Lung (tissue), 12 donors: ENCODE results near the gene ASCC3. TPM values are rescaled to one million over a fixed set of nuclear protein-coding genes. Genes with fewer than 3 reads are reported as not detected.

ENCODE experiments used
- ATAC-seq: fragments of 200-7000 bp; cut with Tn5 transposase; one replicate; pipeline ENCODE4 v1.9.1; 2020; ENCODE audit warnings: moderate number of reproducible peaks; ENCODE audit not compliant: insufficient read depth, low FRiP score
- DNase-seq, 3 donors: peaks; one replicate each; pipeline ENCODE4 v3.0.0-alpha.2; 2013 to 2017
- H3K27ac ChIP-seq, 2 donors: one replicate each; pipeline ENCODE4 v1.5.1; 2013; ENCODE audit warnings: mild to moderate bottlenecking in 2 of 2, moderate library complexity in 2 of 2, control low read depth in 1 of 2, inconsistent platforms in 1 of 2, low read depth in 1 of 2, low read length in 1 of 2
- H3K27me3 ChIP-seq, 3 donors: one replicate each; pipeline ENCODE4 v1.5.1; 2013; ENCODE audit warnings: low read length in 2 of 3; ENCODE audit not compliant: control insufficient read depth in 3 of 3, insufficient read depth in 3 of 3
- H3K36me3 ChIP-seq, 4 donors: one replicate each; pipeline ENCODE4 v1.5.1; 2013; ENCODE audit warnings: low read length in 4 of 4, mild to moderate bottlenecking in 1 of 4, moderate library complexity in 1 of 4; ENCODE audit not compliant: control insufficient read depth in 4 of 4, insufficient read depth in 4 of 4
- H3K4me1 ChIP-seq, 5 donors: one replicate each; pipeline ENCODE4 v1.5.1; 2013; ENCODE audit warnings: low read length in 5 of 5, mild to moderate bottlenecking in 2 of 5, moderate library complexity in 1 of 5; ENCODE audit not compliant: control insufficient read depth in 5 of 5, insufficient read depth in 5 of 5
- H3K4me3 ChIP-seq: one replicate; pipeline ENCODE4 v1.5.1; 2013; ENCODE audit warnings: mild to moderate bottlenecking, control low read depth, moderate library complexity
- H3K9ac ChIP-seq, 2 donors: one replicate each; pipeline ENCODE4 v1.5.1; 2013; ENCODE audit warnings: low read length in 2 of 2, control low read depth in 1 of 2; ENCODE audit not compliant: insufficient read depth in 1 of 2
- H3K9me3 ChIP-seq, 4 donors: one replicate each; pipeline ENCODE4 v1.5.1; 2013; ENCODE audit warnings: low read length in 3 of 4, mild to moderate bottlenecking in 1 of 4, moderate library complexity in 1 of 4; ENCODE audit not compliant: control insufficient read depth in 4 of 4, insufficient read depth in 3 of 4
- CTCF ChIP-seq: IDR thresholded peaks from 2 replicates; pipeline ENCODE4 v1.5.1; 2012; ENCODE audit warnings: mild to moderate bottlenecking; ENCODE audit errors: control extremely low read depth, extremely low read depth
- WGBS, 2 donors: extraction: QIAGEN DNeasy Blood & Tissue Kit; methylation state at CpG; one replicate each; pipeline ENCODE4 v1.1.7; 2013; 5-methylcytosine and 5-hydroxymethylcytosine counted together
- polyA plus RNA-seq, 2 donors: library from polyadenylated mRNA; stranded (reverse); fragments of 200-250 nt; gene quantifications; one replicate each; pipeline ENCODE4 v1.2.1, GENCODE V29; 2013
- total RNA-seq, 2 donors: library from RNA; depleted of rRNA in 1 of 2; stranded (reverse); fragments of >200 nt in 1 of 2; gene quantifications; one replicate each; pipeline ENCODE4 v1.2.1, GENCODE V29; 2014 to 2021
- donor health status: control.
- donor health status: control.
- donor health status: Bipolar disorder and iron deficiency.
- donor health status: healthy.
- donor health status: DM: yes; HTN: yes; CAD: no.

The ASCC3 gene
- total and polyA plus RNA-seq, 4 donors: 5.3 to 49.2 (median 22.0) TPM

- ATAC-seq: no peak
- peaks cover 0 to 32% (median 0%) of the 10 kb centered on the region in 4 donors for H3K9me3 ChIP-seq
- peaks cover 0 to 6% (median 3%) of the 10 kb centered on the region in 5 donors for H3K4me1 ChIP-seq
- no peak for TF ChIP-seq CTCF
- no peak overlapping the region for H3K9ac ChIP-seq
- no peaks in the 10 kb centered on the region for H3K36me3 ChIP-seq
- peak in 1 of 3 donors; percentile 48 for DNase-seq
- H3K27me3 ChIP-seq: peaks cover 8 to 98% (median 98%) of the 10 kb centered on the region in 3 donors
- no peak overlapping the region for H3K4me3 ChIP-seq
- no peak overlapping the region for H3K27ac ChIP-seq
Observed at GRCh38 chr6:100459592-100460184, 421.4 kb downstream of the ASCC3 start.

GRCh38 chr6:100458841-100459591 is 422.1 kb downstream of the ASCC3 start:
- Histone ChIP-seq H3K9me3 (peaks cover 0 to 32% (median 0%) of the 10 kb centered on the region in 4 donors), H3K4me3 (no peak overlapping the region), H3K27me3 (peaks cover 8 to 100% (median 100%) of the 10 kb centered on the region in 3 donors), H3K27ac (no peak overlapping the region), H3K9ac (no peak overlapping the region), H3K36me3 (no peaks in the 10 kb centered on the region), H3K4me1 (peaks cover 0 to 6% (median 3%) of the 10 kb centered on the region in 5 donors)
- DNase-seq: no peak
- TF ChIP-seq CTCF: no peak
- ATAC-seq: no peak
- WGBS, 2 donors: 15 to 19% methylated on average over 10 of the region's 10 CpGs
